ENCODE measurements around the gene CDC34.

The CDC34 gene

GRCh38 chr19:589693-590395, 58.3 kb downstream of the CDC34 start, which contains the start of gene HCN2:
Gene HCN2, plus strand, starts transcription at chr19:589881. Its CDS starts 65 bp downstream, at chr19:589946.
- no peak for DNase-seq (ENCODE audit: low spot score)

GRCh38 chr19:590396-590745, 58.8 kb downstream of the CDC34 start:
- DNase-seq (ENCODE audit: low spot score) = no peak

DNA sequence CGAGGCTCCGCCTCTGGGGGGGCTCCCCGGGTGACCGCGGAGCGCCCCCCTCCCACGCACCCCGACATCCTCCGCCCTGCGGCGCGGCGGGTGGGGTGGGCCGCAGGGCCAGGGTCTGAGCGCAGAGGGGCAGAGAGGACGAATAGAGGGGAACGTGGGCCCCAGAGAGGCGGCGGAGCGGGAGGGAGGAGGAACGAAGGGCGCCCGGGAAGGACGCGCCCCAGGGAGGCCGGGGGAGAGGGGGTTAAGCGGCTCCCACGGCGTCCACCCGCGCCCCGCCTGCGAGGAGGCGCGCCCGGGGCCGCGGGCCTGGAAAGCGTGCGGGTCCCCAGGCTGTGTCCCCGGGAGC, 59.2 kb downstream of the CDC34 start:
- DNase-seq (ENCODE audit: low spot score) = no peak

- no peak for DNase-seq (ENCODE audit: low spot score)
Observed at GRCh38 chr19:591099-591958, 59.8 kb downstream of the CDC34 start.
